HG02759 (cell line): Measurements from ENCODE around the gene PEX19.

Source experiments
- ATAC-seq: cut with Tn5 transposase; IDR thresholded peaks from one replicate; pipeline ENCODE4 v1.9.1; 2021; ENCODE audit warnings: mild to moderate bottlenecking, moderate library complexity; ENCODE audit not compliant: unreplicated experiment

Gene PEX19

DNA sequence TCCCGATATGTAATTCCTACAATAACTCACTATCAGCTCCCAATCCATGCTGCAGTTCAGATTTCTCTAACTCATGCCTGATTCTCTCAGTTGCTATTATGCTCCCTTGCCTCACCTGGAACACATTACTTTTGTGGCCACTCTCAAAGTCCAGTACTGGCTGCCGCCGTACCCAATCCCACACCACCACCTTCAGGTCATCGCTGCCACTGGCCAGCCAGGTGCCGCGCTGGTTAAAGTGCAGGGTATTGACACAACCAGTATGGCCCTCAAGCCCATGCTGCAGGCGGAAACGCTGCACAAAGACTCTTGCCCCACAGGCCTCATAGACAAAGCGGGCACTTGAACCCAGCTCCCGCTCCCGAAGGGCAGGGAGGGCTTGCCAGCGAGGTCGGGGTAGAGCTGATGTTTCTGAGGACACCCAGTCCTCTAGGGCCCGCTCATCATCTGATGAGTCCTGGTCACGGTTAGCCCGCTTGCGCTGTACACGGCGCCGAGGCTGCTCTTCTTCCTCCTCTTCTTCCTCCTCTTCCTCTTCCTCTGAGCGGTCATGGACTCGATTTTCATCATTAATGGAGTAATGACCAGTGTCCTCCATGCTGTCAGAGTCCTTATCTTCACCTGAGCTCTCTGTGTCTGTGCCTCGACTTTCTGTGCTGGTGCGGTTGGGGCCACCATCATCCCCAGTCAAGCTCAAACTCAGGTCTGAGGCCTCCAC is 45.2 kb downstream of the PEX19 start:
- no peak for ATAC-seq

DNA sequence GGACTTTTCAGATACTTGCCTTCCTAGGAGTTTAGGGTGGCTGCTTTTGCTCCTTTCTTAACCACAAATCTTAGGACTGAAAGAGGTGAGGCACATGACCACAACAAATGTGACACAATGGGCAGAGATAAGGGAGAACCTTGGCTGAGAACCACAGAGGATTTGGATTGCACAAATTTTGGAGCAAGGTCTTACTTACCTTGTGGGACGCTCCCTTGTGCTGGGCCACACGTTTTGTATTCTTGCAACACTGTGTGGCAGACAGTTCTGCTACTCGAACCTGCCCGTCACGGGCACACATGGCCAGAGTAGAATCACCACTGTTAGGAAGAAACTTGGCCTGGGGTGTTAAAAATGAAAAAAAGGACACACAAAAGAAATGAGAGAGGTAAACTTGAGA is 46.5 kb downstream of the PEX19 start:
- no peak for ATAC-seq

DNA sequence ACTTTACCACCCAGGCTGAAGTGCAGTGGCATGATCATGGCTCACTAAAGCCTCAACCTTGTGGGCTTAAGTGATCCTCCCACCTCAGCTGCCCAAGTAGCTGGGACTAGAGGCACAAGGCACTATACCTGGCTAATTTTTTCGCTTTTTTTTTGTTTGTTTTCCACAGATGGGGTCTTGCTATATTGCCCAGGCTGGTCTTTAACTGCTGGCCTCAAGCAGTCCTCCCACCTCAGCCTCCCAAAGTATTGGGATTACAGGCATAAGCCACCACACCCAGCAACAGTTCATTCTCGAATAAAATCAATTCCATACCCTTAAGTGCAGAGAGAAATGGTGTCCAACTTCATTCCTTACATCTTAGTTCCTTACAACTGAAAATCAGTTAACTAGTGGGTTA is 47.4 kb downstream of the PEX19 start:
- no peak for ATAC-seq

DNA sequence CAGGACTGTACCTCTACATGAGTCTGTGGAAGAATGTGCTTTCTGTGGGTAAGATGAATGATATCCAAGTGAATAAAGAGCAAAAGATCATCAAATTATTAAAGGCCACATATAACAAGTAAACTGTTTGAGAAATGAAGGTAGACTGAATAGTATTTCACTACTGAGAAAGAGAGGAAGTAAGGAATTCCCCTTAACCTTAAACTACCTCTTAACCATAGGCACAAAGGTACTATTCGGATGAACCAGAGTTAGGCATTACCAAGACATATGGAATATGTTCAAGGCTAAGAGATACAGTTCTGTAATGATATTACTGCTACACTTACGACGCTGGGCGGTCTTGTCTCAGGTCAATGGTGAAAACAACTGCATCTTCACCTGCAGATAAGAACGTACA is 48.1 kb downstream of the PEX19 start:
- ATAC-seq = peak; percentile 60

DNA sequence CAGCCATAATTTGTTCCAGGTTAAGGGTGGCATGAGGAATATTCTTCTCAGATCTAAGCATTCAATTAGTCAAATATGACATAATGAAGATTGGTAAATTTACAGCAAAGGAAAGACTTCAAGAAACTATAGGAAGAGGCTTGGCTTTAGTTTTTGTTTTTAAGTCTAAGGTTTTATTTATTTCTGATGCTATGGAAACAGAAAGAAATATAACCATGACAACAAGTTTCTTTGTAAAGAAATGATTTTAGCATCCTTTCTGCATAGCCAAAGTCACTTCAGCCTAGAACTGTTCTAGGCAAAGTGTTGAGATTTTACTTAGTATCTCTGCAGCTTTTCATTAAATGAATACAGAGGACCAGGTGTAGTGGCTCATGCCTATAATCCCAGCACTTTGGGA is 52.0 kb downstream of the PEX19 start:
- no peak for ATAC-seq

GRCh38 chr1:160228431-160228830 is 56.5 kb downstream of the PEX19 start:
- ATAC-seq = no peak

DNA sequence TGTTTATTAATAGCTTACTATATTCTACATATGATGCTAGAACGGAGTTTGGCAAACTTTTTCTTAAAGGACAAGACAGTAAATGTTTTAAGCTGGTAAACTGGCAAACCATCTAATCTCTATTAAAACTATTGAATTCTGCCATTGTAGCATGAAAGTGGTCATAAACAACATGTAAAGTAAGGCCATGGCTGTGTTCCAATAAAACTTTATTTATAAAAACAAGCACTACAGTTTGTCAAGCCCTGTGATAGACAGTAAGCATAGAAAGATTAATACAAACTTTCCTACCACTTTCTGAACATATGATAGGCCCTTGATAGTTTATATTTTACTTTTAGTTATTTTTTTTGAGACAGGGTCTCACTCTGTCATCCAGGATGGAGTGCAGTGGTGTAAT is 57.4 kb downstream of the PEX19 start:
- no peak for ATAC-seq

GRCh38 chr1:160227034-160227433 is 57.9 kb downstream of the PEX19 start:
- no peak for ATAC-seq
